Muscle of arm (tissue), 12 donors: ENCODE results near the gene ALPK3. TPM values are rescaled to one million over a fixed set of nuclear protein-coding genes. Genes with fewer than 3 reads are reported as not detected.

Source experiments
- DNase-seq: peaks from one replicate; pipeline ENCODE4 v3.0.0-alpha.2; 2013
- polyA plus RNA-seq, 12 donors: library from polyadenylated mRNA; unstranded; fragments of 120-200 nt; gene quantifications; one replicate each; pipeline ENCODE4 v1.2.1, GENCODE V29; 2013; ENCODE audit not compliant: insufficient read length in 12 of 12

Gene ALPK3
- polyA plus RNA-seq, 12 donors = 27.2 to 99.9 (median 78.0) TPM; not detected in 1

- DNase-seq = no peak
Measured at GRCh38 chr15:84821501-84822021, 4.4 kb downstream of the ALPK3 start.

GRCh38 chr15:84822653-84823281, 5.6 kb downstream of the ALPK3 start:
- DNase-seq = peak; percentile 69

GRCh38 chr15:84823282-84823878, 6.2 kb downstream of the ALPK3 start:
- no peak for DNase-seq

GRCh38 chr15:84824260-84825007, 7.3 kb downstream of the ALPK3 start:
- DNase-seq = peak; percentile 94

- DNase-seq = no peak
Measured at GRCh38 chr15:84826369-84826823, 9.2 kb downstream of the ALPK3 start.

- DNase-seq = no peak
Measured at GRCh38 chr15:84827246-84827645, 10.1 kb downstream of the ALPK3 start.

- peak; percentile 66 for DNase-seq
Measured at GRCh38 chr15:84828086-84828908, 11.1 kb downstream of the ALPK3 start.

DNA sequence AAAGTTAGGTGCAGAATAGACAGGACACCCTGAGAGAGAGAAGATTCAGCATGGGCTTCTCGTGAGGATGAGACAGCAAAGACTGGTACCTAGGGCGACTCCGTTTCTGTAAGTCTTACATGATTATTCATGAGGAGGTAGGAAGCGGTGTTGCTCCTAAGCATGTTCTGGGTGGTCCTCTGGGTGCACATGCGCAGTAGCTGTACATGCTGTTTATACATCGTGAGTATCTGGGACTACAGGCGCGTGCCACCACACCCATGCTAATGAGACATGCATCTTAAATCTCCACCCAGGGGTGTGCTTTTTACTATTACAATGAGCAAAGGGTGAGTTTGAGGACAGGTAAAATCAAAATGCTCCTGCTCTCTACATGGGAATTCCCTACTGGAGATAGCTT, 12.3 kb downstream of the ALPK3 start:
- no peak for DNase-seq

DNA sequence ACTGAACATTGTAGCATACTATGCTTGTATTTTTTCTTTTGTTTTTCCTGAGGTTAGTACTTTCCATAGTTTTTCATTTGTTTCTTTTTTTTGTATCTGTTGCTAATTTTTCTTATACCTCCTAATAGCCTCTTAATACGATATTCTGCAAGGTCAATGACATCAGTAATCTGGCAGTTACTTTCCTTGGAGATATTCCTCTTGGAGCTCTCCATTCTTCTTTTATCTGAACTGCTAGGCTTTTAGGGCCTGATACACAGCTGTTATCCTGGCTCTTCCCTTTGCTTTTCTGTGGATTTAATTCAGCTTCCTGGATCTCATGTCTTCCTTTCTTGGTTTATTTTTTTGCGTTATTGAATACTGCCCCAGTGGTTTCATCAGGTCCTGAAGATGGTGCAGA, 12.9 kb downstream of the ALPK3 start:
- no peak for DNase-seq

- DNase-seq = no peak
Measured at GRCh38 chr15:84831028-84831427, 13.9 kb downstream of the ALPK3 start.

DNA sequence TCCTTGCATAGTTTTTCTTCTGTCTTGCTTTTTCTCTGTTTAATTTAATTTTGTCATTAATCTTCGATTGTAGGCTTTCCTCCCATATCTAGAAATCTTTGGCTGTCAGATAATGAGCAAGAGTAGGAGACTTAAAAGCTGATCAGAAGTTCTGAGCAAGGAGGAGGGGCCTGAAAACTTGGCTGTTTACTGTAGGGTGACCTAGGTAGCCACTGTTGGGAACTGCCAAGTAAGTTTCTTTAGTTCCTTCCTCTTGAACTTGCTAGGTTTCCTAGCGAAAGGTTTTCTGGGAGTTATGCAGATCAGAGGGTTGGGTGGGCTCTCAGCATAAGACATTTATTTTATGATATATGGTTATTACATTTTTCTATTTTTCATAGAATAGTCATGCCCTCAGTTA, 14.5 kb downstream of the ALPK3 start:
- DNase-seq = no peak

DNA sequence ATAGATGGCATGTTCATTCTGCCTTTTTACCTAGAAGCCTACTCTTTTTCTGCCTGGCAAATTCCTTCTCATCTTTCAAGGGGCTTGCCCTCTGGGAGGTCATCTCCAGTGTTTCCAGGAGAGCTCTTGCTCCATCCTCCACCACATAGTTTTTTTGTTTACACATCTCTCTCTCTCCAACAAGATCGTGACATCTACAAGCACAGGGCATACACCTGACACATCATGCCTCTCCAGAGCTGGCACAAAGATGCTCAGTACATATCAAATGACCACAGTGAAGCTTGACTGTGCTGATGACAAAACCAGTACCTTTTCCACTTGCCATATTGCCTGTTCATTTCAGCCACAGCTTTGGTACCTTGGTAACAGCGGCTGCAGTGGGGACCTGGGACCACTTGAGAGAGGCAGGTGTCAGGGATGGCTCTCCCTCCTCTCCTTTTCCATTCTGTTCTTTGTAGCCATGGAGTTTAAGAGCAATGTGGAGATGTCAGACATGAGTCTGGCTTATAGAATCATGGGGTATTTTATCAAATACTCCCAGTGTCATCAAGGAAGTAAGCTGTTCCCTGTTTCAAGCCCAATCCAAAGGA, 15.4 kb downstream of the ALPK3 start:
- DNase-seq = no peak

- no peak for DNase-seq
Measured at GRCh38 chr15:84833447-84834228, 16.5 kb downstream of the ALPK3 start.

- DNase-seq = no peak
Measured at GRCh38 chr15:84834229-84834955, 17.2 kb downstream of the ALPK3 start.

GRCh38 chr15:84834969-84835368, 17.8 kb downstream of the ALPK3 start:
- no peak for DNase-seq

GRCh38 chr15:84835661-84836337, 18.6 kb downstream of the ALPK3 start:
- DNase-seq = no peak

- no peak for DNase-seq
Measured at GRCh38 chr15:84836844-84837243, 19.7 kb downstream of the ALPK3 start.

DNA sequence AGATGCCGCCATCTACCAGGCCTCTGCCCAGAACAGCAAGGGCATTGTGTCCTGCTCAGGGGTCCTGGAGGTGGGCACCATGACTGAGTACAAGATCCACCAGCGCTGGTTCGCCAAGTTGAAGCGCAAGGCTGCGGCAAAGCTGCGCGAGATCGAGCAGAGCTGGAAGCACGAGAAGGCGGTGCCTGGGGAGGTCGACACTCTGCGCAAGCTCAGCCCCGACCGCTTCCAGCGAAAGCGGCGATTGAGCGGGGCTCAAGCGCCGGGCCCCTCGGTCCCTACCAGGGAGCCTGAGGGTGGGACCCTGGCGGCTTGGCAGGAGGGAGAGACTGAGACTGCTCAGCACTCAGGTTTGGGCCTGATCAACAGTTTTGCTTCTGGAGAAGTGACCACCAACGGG, 22.6 kb downstream of the ALPK3 start:
- no peak for DNase-seq

DNA sequence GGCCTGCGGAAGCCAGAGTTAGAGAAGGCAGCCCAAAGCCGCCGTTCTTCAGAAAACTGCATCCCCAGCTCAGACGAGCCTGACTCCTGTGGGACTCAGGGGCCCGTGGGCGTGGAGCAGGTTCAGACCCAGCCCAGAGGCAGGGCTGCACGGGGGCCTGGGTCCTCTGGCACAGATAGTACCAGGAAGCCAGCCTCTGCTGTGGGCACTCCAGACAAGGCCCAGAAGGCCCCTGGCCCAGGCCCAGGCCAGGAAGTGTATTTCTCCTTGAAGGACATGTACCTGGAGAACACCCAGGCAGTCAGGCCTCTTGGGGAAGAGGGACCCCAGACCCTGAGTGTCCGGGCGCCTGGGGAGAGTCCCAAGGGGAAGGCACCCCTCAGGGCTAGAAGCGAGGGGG, 23.1 kb downstream of the ALPK3 start:
- no peak for DNase-seq
